Heart left ventricle (tissue), 16 donors: Measurements from ENCODE around the gene SLC9A8. TPM values are rescaled to one million over a fixed set of nuclear protein-coding genes. Genes with fewer than 3 reads are reported as not detected.

Experiments
- ATAC-seq, 4 donors: fragments of 200-7000 bp; cut with Tn5 transposase; one replicate each; pipeline ENCODE4 v1.9.1; 2020 to 2022; ENCODE audit warnings: moderate library complexity in 4 of 4, mild to moderate bottlenecking in 3 of 4, moderate number of reproducible peaks in 1 of 4
- DNase-seq, 5 donors: peaks; one replicate each; pipeline ENCODE4 v3.0.0-alpha.2; 2020
- H3K27ac ChIP-seq, 12 donors: fragments of 200-600 bp; sonication (generic) in 4 of 12; one replicate each; pipeline versions ENCODE4 v1.5.0 to v1.8.0; 2016 to 2022; ENCODE audit warnings: mild to moderate bottlenecking in 2 of 12
- H3K27me3 ChIP-seq, 9 donors: fragments of 200-600 bp; sonication (generic) in 2 of 9; one replicate each; pipeline versions ENCODE4 v1.5.1 to v1.8.0; 2016 to 2022; ENCODE audit warnings: mild to moderate bottlenecking in 3 of 9
- H3K36me3 ChIP-seq, 9 donors: fragments of 200-600 bp; sonication (generic) in 2 of 9; one replicate each; pipeline versions ENCODE4 v1.5.0 to v1.8.0; 2018 to 2022; ENCODE audit warnings: mild to moderate bottlenecking in 2 of 9
- H3K4me1 ChIP-seq, 12 donors: fragments of 200-600 bp; sonication (generic) in 4 of 12; one replicate each; pipeline versions ENCODE4 v1.5.0 to v1.8.0; 2016 to 2022; ENCODE audit warnings: mild to moderate bottlenecking in 3 of 12
- H3K4me3 ChIP-seq, 12 donors: fragments of 200-600 bp; sonication (generic) in 4 of 12; one replicate each; pipeline versions ENCODE4 v1.5.0 to v1.8.0; 2017 to 2022; ENCODE audit warnings: mild to moderate bottlenecking in 9 of 12, moderate library complexity in 4 of 12
- H3K9me3 ChIP-seq, 12 donors: fragments of 200-600 bp; sonication (generic) in 4 of 12; one replicate each; pipeline versions ENCODE4 v1.5.0 to v1.8.0; 2016 to 2022; ENCODE audit warnings: mild to moderate bottlenecking in 1 of 12
- CTCF ChIP-seq, 12 donors: fragments of 200-600 bp; sonication (generic) in 4 of 12; IDR thresholded peaks; one replicate each; pipeline versions ENCODE4 v1.5.0 to v1.8.0; 2018 to 2022; ENCODE audit warnings: antibody characterized with exemption in 12 of 12, mild to moderate bottlenecking in 5 of 12
- POLR2A ChIP-seq, 2 donors: fragments of 450-650 bp; IDR thresholded peaks; one replicate each; pipeline ENCODE4 v1.6.1; 2017; ENCODE audit warnings: antibody characterized with exemption in 2 of 2, mild to moderate bottlenecking in 2 of 2, moderate library complexity in 2 of 2
- WGBS, 4 donors: extraction: QIAGEN DNeasy Blood & Tissue Kit in 2 of 4; methylation state at CpG; one replicate each; pipeline versions ENCODE4 v1.1.5 to v1.1.7; 2013 to 2018; 5-methylcytosine and 5-hydroxymethylcytosine counted together
- intact Hi-C, 10 donors: fragments of 100-400 bp; cut with DNase I; formaldehyde crosslinking; loops; one replicate each; pipeline versions ENCODE4 v1.11.1 to v1.14.2; 2022
- polyA plus RNA-seq, 2 donors: library from polyadenylated mRNA; stranded (reverse); fragments of 200-250 nt; gene quantifications; one replicate each; pipeline ENCODE4 v1.2.3, GENCODE V29; 2013
- total RNA-seq, 9 donors: library from RNA; depleted of rRNA in 2 of 9; stranded (reverse); fragments of >200 nt in 2 of 9; fragmentation: NEBNext Ultra II Directional in 3 of 9; extraction: Animal tissue kit (Norgen Biotek cat#: 25700) in 3 of 9; gene quantifications; one replicate each; pipeline versions ENCODE4 v1.1.0 to v1.2.4, GENCODE V29; 2016 to 2023
- donor health status: ischemic (EF 13 %, LVEDD 7.1; RV severe dilation, severe dysfunction).
- donor health status: healthy with polysubstance abuse.
- donor health status: DM: no; HTN: yes; CAD: no.
- donor health status: DM: no; HTN: no; CAD: no.
- donor health status: ischemic (EF 25% LVEDD 6.9; RV normal size, moderate dysfunction).
- donor health status: ischemic (EF 25% LVEDD 5.7; RV mildly dilated, moderate dysfunction).
- donor health status: healthy.
- donor health status: DM: yes; HTN: yes; CAD: no.
- donor health status: ischemic (EF 35%, LVEDD 5.7; RV mildly dilated, moderate dysfunction).
- donor health status: nonischemic (EF 11% LVEDD 7.7; RV severe dilation, severe dysfunction).
- donor health status: DM: yes; HTN: yes; CAD: no.
- donor health status: PGD.
- donor health status: ischemic (EF 29% LVEDD 5.4; RV normal size, mild dysfunction).
- donor health status: nonischemic (EF 23%, LVEDD 6.1; RV moderate dilation, normal function).

SLC9A8 gene
- total and polyA plus RNA-seq, 11 donors = 4.6 to 12.5 (median 6.2) TPM

- DNase-seq (no peak), ATAC-seq (no peak)
- peaks cover 0 to 3% (median 0%) of the 10 kb centered on the region in 12 donors for H3K9me3 ChIP-seq
- H3K27me3 ChIP-seq = no peaks in the 10 kb centered on the region
- 86 to 91% (median 89%) methylated on average over 2 of the region's 2 CpGs for WGBS, 4 donors
- H3K36me3 ChIP-seq = peaks cover 5 to 91% (median 86%) of the 10 kb centered on the region in 9 donors
- H3K27ac ChIP-seq = peak overlapping the region in 1 of 12 donors; percentile 28
- peaks cover 0 to 39% (median 8%) of the 10 kb centered on the region in 12 donors for H3K4me1 ChIP-seq
- H3K4me3 ChIP-seq = no peak overlapping the region
- intact Hi-C loops = loop anchor here in 2 of 10 donors (5.0 kb wide), 1 partner anchor 209 kb away; no protein-coding TSS in a partner anchor
- TF ChIP-seq CTCF (IDR thresholded peaks at IDR 0.05) = no peak
- no peak for TF ChIP-seq POLR2A (IDR thresholded peaks at IDR 0.05)
Observed at GRCh38 chr20:49821381-49821780, 8.8 kb downstream of the SLC9A8 start.

- TF ChIP-seq CTCF (IDR thresholded peaks at IDR 0.05) = peak in 10 of 12 donors; percentile 12 to 55 (median 36)
- TF ChIP-seq POLR2A (IDR thresholded peaks at IDR 0.05) = no peak
- WGBS, 4 donors = 36 to 47% (median 44%) methylated on average over 2 of the region's 2 CpGs
- no peaks in the 10 kb centered on the region for H3K27me3 ChIP-seq
- H3K9me3 ChIP-seq = peaks cover 0 to 3% (median 0%) of the 10 kb centered on the region in 12 donors
- peak in 3 of 5 donors; percentile 12 to 49 (median 47) for DNase-seq
- intact Hi-C loops = loop anchor here in 2 of 10 donors (5.0 kb wide), 1 partner anchor 210 kb away; no protein-coding TSS in a partner anchor
- H3K36me3 ChIP-seq = peaks cover 5 to 90% (median 86%) of the 10 kb centered on the region in 9 donors
- H3K4me1 ChIP-seq = peaks cover 0 to 39% (median 8%) of the 10 kb centered on the region in 12 donors
- peak; percentile 64 to 92 (median 82) for ATAC-seq
- peak overlapping the region in 1 of 12 donors; percentile 28 for H3K27ac ChIP-seq
- H3K4me3 ChIP-seq = no peak overlapping the region
Observed at GRCh38 chr20:49821870-49822331, 9.3 kb downstream of the SLC9A8 start.

GRCh38 chr20:49823152-49823847, 10.7 kb downstream of the SLC9A8 start:
- no peak overlapping the region for H3K4me3 ChIP-seq
- peaks cover 5 to 86% (median 80%) of the 10 kb centered on the region in 9 donors for H3K36me3 ChIP-seq
- no peak for TF ChIP-seq POLR2A (IDR thresholded peaks at IDR 0.05)
- TF ChIP-seq CTCF (IDR thresholded peaks at IDR 0.05) = no peak
- no peak for DNase-seq
- intact Hi-C loops = loop anchor here in 2 of 10 donors (5.0 kb wide), 1 partner anchor 211 kb away; no protein-coding TSS in a partner anchor
- H3K27ac ChIP-seq = peak overlapping the region in 1 of 12 donors; percentile 33
- peaks cover 0 to 35% (median 8%) of the 10 kb centered on the region in 12 donors for H3K4me1 ChIP-seq
- ATAC-seq = no peak
- H3K27me3 ChIP-seq = no peaks in the 10 kb centered on the region
- peaks cover 0 to 3% (median 0%) of the 10 kb centered on the region in 12 donors for H3K9me3 ChIP-seq
- 77 to 90% (median 82%) methylated on average over 2 of the region's 2 CpGs for WGBS, 4 donors

GRCh38 chr20:49824206-49824605, 11.6 kb downstream of the SLC9A8 start:
- H3K27ac ChIP-seq = no peak overlapping the region
- intact Hi-C loops = loop anchor here in 2 of 10 donors (5.0 kb wide), 1 partner anchor 212 kb away; no protein-coding TSS in a partner anchor
- H3K4me3 ChIP-seq = no peak overlapping the region
- H3K36me3 ChIP-seq = peaks cover 5 to 84% (median 71%) of the 10 kb centered on the region in 9 donors
- no peaks in the 10 kb centered on the region for H3K27me3 ChIP-seq
- H3K9me3 ChIP-seq = peaks cover 0 to 3% (median 0%) of the 10 kb centered on the region in 12 donors
- DNase-seq (no peak), ATAC-seq (no peak)
- TF ChIP-seq CTCF (IDR thresholded peaks at IDR 0.05) = no peak
- no peak for TF ChIP-seq POLR2A (IDR thresholded peaks at IDR 0.05)
- WGBS, 4 donors = 93 to 99% (median 96%) methylated on average over 2 of the region's 2 CpGs
- H3K4me1 ChIP-seq = peaks cover 0 to 28% (median 8%) of the 10 kb centered on the region in 12 donors
